Suprapubic skin (tissue), 4 donors: Measurements from ENCODE around the gene SMIM14. TPM values are rescaled to one million over a fixed set of nuclear protein-coding genes. Genes with fewer than 3 reads are reported as not detected.
"Not testable (repeated sequence)": the region's sequence is repeated elsewhere in the genome, so short reads cannot be mapped to it uniquely, and the experiment has no call there.

ENCODE experiments used
- DNase-seq, 2 donors: peaks; one replicate each; pipeline ENCODE4 v3.0.0-alpha.2; 2019; ENCODE audit warnings: low spot score in 2 of 2
- H3K27ac ChIP-seq: fragments of 200-600 bp; sonication (generic); one replicate; pipeline ENCODE4 v1.5.1; 2019
- H3K27me3 ChIP-seq: fragments of 200-600 bp; sonication (generic); one replicate; pipeline ENCODE4 v1.5.1; 2019
- H3K36me3 ChIP-seq: fragments of 200-600 bp; sonication (generic); one replicate; pipeline ENCODE4 v1.5.1; 2019
- H3K4me1 ChIP-seq: fragments of 200-600 bp; sonication (generic); one replicate; pipeline ENCODE4 v1.5.1; 2019
- H3K4me3 ChIP-seq: fragments of 200-600 bp; sonication (generic); one replicate; pipeline ENCODE4 v1.5.1; 2019; ENCODE audit warnings: mild to moderate bottlenecking
- H3K9me3 ChIP-seq: fragments of 200-600 bp; sonication (generic); one replicate; pipeline ENCODE4 v1.5.1; 2019
- EP300 ChIP-seq: sonication (generic); formaldehyde crosslinking; IDR thresholded peaks from one replicate; pipeline ENCODE4 v1.6.1; 2017; ENCODE audit warnings: antibody characterized with exemption
- POLR2A ChIP-seq, 2 donors: fragments of 450-650 bp; IDR thresholded peaks; one replicate each; pipeline ENCODE4 v1.6.1; 2017; ENCODE audit warnings: antibody characterized with exemption in 2 of 2, mild to moderate bottlenecking in 2 of 2, moderate library complexity in 2 of 2
- POLR2AphosphoS5 ChIP-seq, 3 donors: sonication (generic); formaldehyde crosslinking; IDR thresholded peaks; one replicate each; pipeline ENCODE4 v1.6.1; 2017; ENCODE audit warnings: antibody characterized with exemption in 3 of 3
- WGBS: methylation state at CpG from one replicate; pipeline ENCODE4 v1.1.5; 2018; 5-methylcytosine and 5-hydroxymethylcytosine counted together
- total RNA-seq, 4 donors: library from RNA; depleted of rRNA; stranded (reverse); fragments of >200 nt; gene quantifications; one replicate each; pipeline ENCODE4 v1.1.0, GENCODE V29; 2016
- TF ChIP-seq, protein P1 (sequence below), 2 donors: fragments of 200-600 bp in 1 of 2; fragments of 450-650 bp in 1 of 2; sonication (generic) in 1 of 2; IDR thresholded peaks; one replicate each; pipeline ENCODE4 v1.5.1; 2016 to 2019; ENCODE audit warnings: antibody characterized with exemption in 2 of 2, mild to moderate bottlenecking in 1 of 2, moderate library complexity in 1 of 2

SMIM14 gene
- total RNA-seq, 4 donors from 2014 or later = 20.8 to 65.0 (median 48.9) TPM

DNA sequence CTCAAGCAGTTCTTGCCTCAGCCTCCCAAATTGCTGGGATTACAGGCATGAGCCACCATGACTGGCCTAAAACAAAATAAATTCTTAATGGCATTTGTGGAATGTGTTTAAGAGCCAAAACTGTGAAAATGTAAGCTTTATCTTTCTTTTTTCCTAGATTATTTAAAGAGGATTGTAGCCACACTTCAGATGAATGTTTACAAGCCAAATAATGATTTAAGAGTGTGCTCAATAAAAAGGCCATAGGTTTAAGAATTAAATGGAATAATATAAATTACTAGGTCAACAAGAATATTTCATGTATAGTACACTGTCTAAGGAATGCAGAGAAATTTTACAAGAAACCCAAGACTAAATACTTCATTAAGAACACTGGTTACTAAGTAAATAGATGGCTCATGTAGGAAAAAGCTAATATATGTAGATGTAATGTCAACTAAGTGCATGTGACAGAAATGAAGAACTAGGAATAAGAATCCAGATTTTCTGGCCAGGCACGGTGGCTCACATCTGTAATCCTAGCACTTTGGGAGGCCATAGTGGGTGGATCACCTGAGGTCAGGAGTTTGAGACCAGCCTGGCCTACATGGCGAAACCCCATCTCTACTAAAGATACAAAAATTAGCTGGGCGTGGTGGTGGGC lies 90.1 kb downstream of the SMIM14 start:
- no peak overlapping the region for H3K27ac ChIP-seq
- no peaks in the 10 kb centered on the region for H3K9me3 ChIP-seq
- 93% methylated on average over 3 of the region's 3 CpGs for WGBS
- H3K27me3 ChIP-seq = no peaks in the 10 kb centered on the region
- no peaks in the 10 kb centered on the region for H3K4me1 ChIP-seq
- no peak for DNase-seq
- H3K4me3 ChIP-seq = no peak overlapping the region
- TF ChIP-seq POLR2AphosphoS5 (IDR thresholded peaks at IDR 0.05) (no peak), EP300 (no peak), POLR2A (IDR thresholded peaks at IDR 0.05) (no peak)
- TF ChIP-seq, protein P1, sequence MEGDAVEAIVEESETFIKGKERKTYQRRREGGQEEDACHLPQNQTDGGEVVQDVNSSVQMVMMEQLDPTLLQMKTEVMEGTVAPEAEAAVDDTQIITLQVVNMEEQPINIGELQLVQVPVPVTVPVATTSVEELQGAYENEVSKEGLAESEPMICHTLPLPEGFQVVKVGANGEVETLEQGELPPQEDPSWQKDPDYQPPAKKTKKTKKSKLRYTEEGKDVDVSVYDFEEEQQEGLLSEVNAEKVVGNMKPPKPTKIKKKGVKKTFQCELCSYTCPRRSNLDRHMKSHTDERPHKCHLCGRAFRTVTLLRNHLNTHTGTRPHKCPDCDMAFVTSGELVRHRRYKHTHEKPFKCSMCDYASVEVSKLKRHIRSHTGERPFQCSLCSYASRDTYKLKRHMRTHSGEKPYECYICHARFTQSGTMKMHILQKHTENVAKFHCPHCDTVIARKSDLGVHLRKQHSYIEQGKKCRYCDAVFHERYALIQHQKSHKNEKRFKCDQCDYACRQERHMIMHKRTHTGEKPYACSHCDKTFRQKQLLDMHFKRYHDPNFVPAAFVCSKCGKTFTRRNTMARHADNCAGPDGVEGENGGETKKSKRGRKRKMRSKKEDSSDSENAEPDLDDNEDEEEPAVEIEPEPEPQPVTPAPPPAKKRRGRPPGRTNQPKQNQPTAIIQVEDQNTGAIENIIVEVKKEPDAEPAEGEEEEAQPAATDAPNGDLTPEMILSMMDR (IDR thresholded peaks at IDR 0.05) = no peak
- H3K36me3 ChIP-seq = peaks cover 13% of the 10 kb centered on the region

DNA sequence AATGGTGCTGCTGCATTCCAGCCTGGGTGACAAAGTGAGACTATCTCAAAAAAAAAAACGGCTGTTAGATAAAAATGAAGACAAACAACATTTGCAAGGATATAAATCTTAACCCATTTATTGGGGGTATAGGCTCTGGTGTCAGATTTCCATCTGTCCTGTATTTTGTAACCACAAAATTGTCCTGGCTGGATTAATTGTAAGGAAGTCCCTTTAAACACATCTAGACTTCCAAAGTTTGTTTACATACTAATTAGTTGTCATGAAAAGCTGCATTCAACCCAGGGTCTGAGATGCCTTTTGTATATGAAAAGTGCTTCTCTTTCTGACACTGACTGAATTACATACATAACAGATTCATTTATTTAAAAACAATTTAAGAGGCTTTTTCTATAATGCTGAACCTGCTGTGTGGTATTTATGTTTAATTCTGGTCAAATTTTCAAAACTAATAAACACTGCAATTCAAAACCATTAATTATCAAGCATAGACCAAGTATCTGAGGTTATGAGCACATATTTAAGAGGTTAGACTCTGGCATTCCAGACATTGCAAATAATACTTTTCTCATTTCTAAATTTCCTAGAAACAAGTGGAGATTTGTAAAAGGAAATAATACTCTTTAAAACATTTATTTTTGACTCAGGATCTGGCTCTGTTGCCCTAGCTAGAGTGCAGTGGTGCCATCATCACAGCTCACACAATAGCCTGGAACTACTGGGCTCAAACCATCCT lies 93.9 kb downstream of the SMIM14 start:
- Histone ChIP-seq H3K9me3 (no peaks in the 10 kb centered on the region), H3K27ac (no peak overlapping the region), H3K4me3 (no peak overlapping the region), H3K4me1 (peaks cover 3% of the 10 kb centered on the region), H3K27me3 (no peaks in the 10 kb centered on the region), H3K36me3 (peaks cover 6% of the 10 kb centered on the region)
- TF ChIP-seq, protein P1 (IDR thresholded peaks at IDR 0.05) = no peak
- no peak for TF ChIP-seq POLR2AphosphoS5 (IDR thresholded peaks at IDR 0.05)
- WGBS = 0% methylated on average over 1 of the region's 1 CpG
- no peak for DNase-seq

DNA sequence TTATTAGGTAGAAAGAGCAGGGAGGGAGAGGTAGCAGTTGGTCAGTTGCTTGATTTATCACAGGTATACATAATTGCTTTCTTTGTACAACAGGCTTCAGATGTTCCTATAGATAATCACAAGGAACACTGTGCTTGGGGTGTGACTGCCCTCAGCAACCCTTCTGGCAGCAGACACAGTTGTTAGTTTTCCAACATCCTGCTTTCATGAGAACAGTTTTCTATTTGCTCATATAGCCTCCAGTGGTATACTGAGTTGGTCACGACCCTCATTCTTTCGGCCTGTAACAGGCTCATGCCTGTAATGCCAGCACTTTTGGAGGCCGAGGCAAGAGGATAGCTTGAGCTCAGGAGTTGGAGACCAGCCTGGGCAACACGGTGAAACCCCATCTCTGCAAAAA lies 94.6 kb downstream of the SMIM14 start:
- not testable (repeated sequence) for H3K4me3 ChIP-seq, DNase-seq, H3K27ac ChIP-seq, H3K36me3 ChIP-seq, H3K27me3 ChIP-seq, H3K9me3 ChIP-seq, H3K4me1 ChIP-seq
- WGBS = 90% methylated on average over 4 of the region's 4 CpGs

DNA sequence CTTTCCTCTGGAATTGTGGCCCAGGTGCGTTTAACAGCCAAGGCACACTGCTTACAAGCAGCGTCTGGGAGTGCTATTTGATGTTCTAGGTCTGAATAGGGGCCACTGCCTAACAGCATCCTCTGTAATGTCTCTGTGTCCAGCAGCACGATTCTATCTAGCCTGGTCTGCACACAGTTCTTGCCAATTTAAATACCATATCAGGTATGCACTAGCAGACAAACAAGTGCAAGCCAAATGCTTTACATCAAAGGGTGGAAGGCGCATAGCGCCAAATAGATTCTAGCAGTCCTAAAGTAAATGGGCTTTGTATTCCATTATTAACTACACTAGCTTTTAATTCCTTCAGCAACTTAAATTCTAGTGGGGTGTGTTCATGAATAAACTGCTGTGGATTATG lies 95.6 kb downstream of the SMIM14 start:
- H3K4me1 ChIP-seq = peaks cover 3% of the 10 kb centered on the region
- H3K9me3 ChIP-seq = no peaks in the 10 kb centered on the region
- no peak overlapping the region for H3K27ac ChIP-seq
- peaks cover 6% of the 10 kb centered on the region for H3K36me3 ChIP-seq
- no peak for TF ChIP-seq EP300
- TF ChIP-seq POLR2A (IDR thresholded peaks at IDR 0.05) = no peak
- TF ChIP-seq POLR2AphosphoS5 (IDR thresholded peaks at IDR 0.05) = no peak
- TF ChIP-seq, protein P1 (IDR thresholded peaks at IDR 0.05) = no peak
- no peak for DNase-seq
- 75% methylated on average over 5 of the region's 5 CpGs for WGBS
- no peak overlapping the region for H3K4me3 ChIP-seq
- no peaks in the 10 kb centered on the region for H3K27me3 ChIP-seq

DNA sequence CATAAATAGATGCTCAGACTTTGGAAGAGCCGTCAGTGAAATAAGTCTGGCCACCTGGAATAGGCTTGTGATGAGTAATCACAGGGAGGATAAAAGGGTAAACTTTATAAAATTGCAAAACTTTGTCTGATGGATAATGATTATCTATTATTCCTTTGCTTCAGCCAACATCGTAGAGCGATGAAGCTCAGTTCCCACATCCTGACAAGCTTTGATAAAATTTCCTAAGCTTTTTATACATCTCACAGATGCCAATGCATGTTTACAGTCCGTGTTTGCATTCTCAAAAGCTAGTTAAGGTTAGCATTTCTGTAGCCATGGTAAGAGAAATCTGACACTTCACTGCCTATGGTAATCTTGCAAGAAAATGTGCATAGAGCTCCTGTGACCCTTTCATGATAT lies 96.1 kb downstream of the SMIM14 start:
- H3K4me3 ChIP-seq = no peak overlapping the region
- peaks cover 6% of the 10 kb centered on the region for H3K36me3 ChIP-seq
- WGBS = 63% methylated on average over 4 of the region's 4 CpGs
- H3K9me3 ChIP-seq = no peaks in the 10 kb centered on the region
- H3K27me3 ChIP-seq = no peaks in the 10 kb centered on the region
- TF ChIP-seq, protein P1 (IDR thresholded peaks at IDR 0.05) = no peak
- TF ChIP-seq POLR2A (IDR thresholded peaks at IDR 0.05) (no peak), EP300 (no peak)
- no peak for DNase-seq
- no peak overlapping the region for H3K27ac ChIP-seq
- H3K4me1 ChIP-seq = peaks cover 3% of the 10 kb centered on the region
